ENCODE measurements around the gene CTDP1.
"Not testable (repeated sequence)": the region's sequence is repeated elsewhere in the genome, so short reads cannot be mapped to it uniquely, and the experiment has no call there.

CTDP1 gene

GRCh38 chr18:79697976-79698375 is 18.4 kb downstream of the CTDP1 start:
- DNase-seq (ENCODE audit: extremely low read depth in 1 of 2, low read depth in 1 of 2): no peak

GRCh38 chr18:79698668-79699335 is 19.2 kb downstream of the CTDP1 start:
- no peak for DNase-seq (ENCODE audit: extremely low read depth in 1 of 2, low read depth in 1 of 2)

GRCh38 chr18:79699653-79700052 is 20.1 kb downstream of the CTDP1 start:
- no peak for DNase-seq (ENCODE audit: extremely low read depth in 1 of 2, low read depth in 1 of 2)

GRCh38 chr18:79702906-79703305 is 23.3 kb downstream of the CTDP1 start:
- DNase-seq (ENCODE audit: extremely low read depth in 1 of 2, low read depth in 1 of 2): no peak

- DNase-seq (ENCODE audit: extremely low read depth in 1 of 2, low read depth in 1 of 2): no peak
These were observed 25.0 kb downstream of the CTDP1 start for GRCh38 chr18:79704631-79705030.

- DNase-seq (ENCODE audit: extremely low read depth in 1 of 2, low read depth in 1 of 2): no peak
These were observed 25.7 kb downstream of the CTDP1 start for GRCh38 chr18:79705272-79705671.

- no peak for DNase-seq (ENCODE audit: extremely low read depth in 1 of 2, low read depth in 1 of 2)
These were observed 26.4 kb downstream of the CTDP1 start for GRCh38 chr18:79706006-79706405.

GRCh38 chr18:79706658-79707057 is 27.1 kb downstream of the CTDP1 start:
- no peak for DNase-seq (ENCODE audit: extremely low read depth in 1 of 2, low read depth in 1 of 2)

- no peak for DNase-seq (ENCODE audit: extremely low read depth in 1 of 2, low read depth in 1 of 2)
These were observed 27.6 kb downstream of the CTDP1 start for GRCh38 chr18:79707239-79707638.

GRCh38 chr18:79707671-79708070 is 28.1 kb downstream of the CTDP1 start:
- DNase-seq (ENCODE audit: extremely low read depth in 1 of 2, low read depth in 1 of 2): no peak

GRCh38 chr18:79708412-79708811 is 28.8 kb downstream of the CTDP1 start:
- no peak for DNase-seq (ENCODE audit: extremely low read depth in 1 of 2, low read depth in 1 of 2)

- DNase-seq (ENCODE audit: extremely low read depth in 1 of 2, low read depth in 1 of 2): no peak
These were observed 32.7 kb downstream of the CTDP1 start for GRCh38 chr18:79712206-79712857.

- no peak for DNase-seq (ENCODE audit: extremely low read depth in 1 of 2, low read depth in 1 of 2)
These were observed 33.7 kb downstream of the CTDP1 start for GRCh38 chr18:79713341-79713740.

GRCh38 chr18:79714531-79715240 is 35.1 kb downstream of the CTDP1 start:
- DNase-seq (ENCODE audit: extremely low read depth in 1 of 2, low read depth in 1 of 2): no peak

- no peak for DNase-seq (ENCODE audit: extremely low read depth in 1 of 2, low read depth in 1 of 2)
These were observed 35.7 kb downstream of the CTDP1 start for GRCh38 chr18:79715280-79715679.

- DNase-seq (ENCODE audit: extremely low read depth in 1 of 2, low read depth in 1 of 2): no peak
These were observed 37.5 kb downstream of the CTDP1 start for GRCh38 chr18:79717059-79717458.

GRCh38 chr18:79717555-79718074 is 38.0 kb downstream of the CTDP1 start:
- no peak for DNase-seq (ENCODE audit: extremely low read depth in 1 of 2, low read depth in 1 of 2)

- DNase-seq (ENCODE audit: extremely low read depth in 1 of 2, low read depth in 1 of 2): no peak
These were observed 38.5 kb downstream of the CTDP1 start for GRCh38 chr18:79718126-79718525.

- DNase-seq (ENCODE audit: extremely low read depth in 1 of 2, low read depth in 1 of 2): no peak
These were observed 39.4 kb downstream of the CTDP1 start for GRCh38 chr18:79718878-79719477.

GRCh38 chr18:79719478-79720358 is 40.1 kb downstream of the CTDP1 start:
- not testable (repeated sequence) for DNase-seq (ENCODE audit: extremely low read depth in 1 of 2, low read depth in 1 of 2)

Measured in activated CD8-positive, alpha-beta memory T cell treated with anti-CD3 and anti-CD28 coated beads for 1 hour (primary cell).